Liver (tissue), 9 donors: Measurements from ENCODE around the gene PDK2. TPM values are rescaled to one million over a fixed set of nuclear protein-coding genes. Genes with fewer than 3 reads are reported as not detected.

ENCODE experiments used
- DNase-seq: peaks from one replicate; pipeline ENCODE4 v3.0.0-alpha.2; 2017; ENCODE audit warnings: low spot score
- H3K27ac ChIP-seq, 2 donors: one replicate each; pipeline ENCODE4 v1.7.0; 2013; ENCODE audit warnings: inconsistent platforms in 2 of 2, low read length in 2 of 2, control low read depth in 1 of 2, low read depth in 1 of 2, mild to moderate bottlenecking in 1 of 2
- H3K27me3 ChIP-seq, 4 donors: one replicate each; pipeline versions ENCODE4 v1.6.1 to v1.7.0; 2013; ENCODE audit warnings: low read length in 3 of 4, inconsistent platforms in 1 of 4, mild to moderate bottlenecking in 1 of 4, moderate library complexity in 1 of 4; ENCODE audit not compliant: control insufficient read depth in 4 of 4, insufficient read depth in 4 of 4
- H3K36me3 ChIP-seq, 4 donors: one replicate each; pipeline versions ENCODE4 v1.6.1 to v1.7.0; 2013; ENCODE audit warnings: low read length in 3 of 4, mild to moderate bottlenecking in 3 of 4, low read depth in 1 of 4, moderate library complexity in 1 of 4; ENCODE audit not compliant: control insufficient read depth in 4 of 4, insufficient read depth in 3 of 4
- H3K4me1 ChIP-seq, 4 donors: one replicate each; pipeline versions ENCODE4 v1.6.1 to v1.7.0; 2013; ENCODE audit warnings: low read length in 3 of 4, mild to moderate bottlenecking in 3 of 4, moderate library complexity in 1 of 4; ENCODE audit not compliant: control insufficient read depth in 4 of 4, insufficient read depth in 4 of 4
- H3K4me3 ChIP-seq, 3 donors: one replicate each; pipeline versions ENCODE4 v1.6.1 to v1.7.0; 2013; ENCODE audit warnings: low read length in 3 of 3, control low read depth in 1 of 3, low read depth in 1 of 3, mild to moderate bottlenecking in 1 of 3
- H3K9ac ChIP-seq, 2 donors: one replicate each; pipeline ENCODE4 v1.7.0; 2013; ENCODE audit warnings: low read length in 2 of 2, mild to moderate bottlenecking in 2 of 2, moderate library complexity in 2 of 2, control low read depth in 1 of 2, low read depth in 1 of 2
- H3K9me3 ChIP-seq, 4 donors: one replicate each; pipeline versions ENCODE4 v1.6.1 to v1.7.0; 2013; ENCODE audit warnings: low read length in 3 of 4; ENCODE audit not compliant: control insufficient read depth in 4 of 4
- EGR1 ChIP-seq, 2 donors: IDR thresholded peaks; 2 replicates each; pipeline ENCODE4 v1.6.1; 2016 to 2018; ENCODE audit warnings: antibody characterized with exemption in 2 of 2, low read depth in 2 of 2
- FOXA1 ChIP-seq: IDR thresholded peaks from 2 replicates; pipeline ENCODE4 v1.6.1; 2016; ENCODE audit warnings: antibody characterized with exemption
- FOXA2 ChIP-seq: IDR thresholded peaks from 2 replicates; pipeline ENCODE4 v1.6.1; 2016; ENCODE audit warnings: antibody characterized with exemption
- GABPA ChIP-seq, 2 donors: IDR thresholded peaks in 1 of 2; conservative IDR thresholded peaks in 1 of 2; 2 replicates each; pipeline ENCODE4 v1.6.1; 2016; ENCODE audit warnings: antibody characterized with exemption in 2 of 2, mild to moderate bottlenecking in 1 of 2, moderate library complexity in 1 of 2
- HNF4A ChIP-seq, 2 donors: conservative IDR thresholded peaks; 2 replicates each; pipeline ENCODE4 v1.6.1; 2016; ENCODE audit warnings: antibody characterized with exemption in 2 of 2, mild to moderate bottlenecking in 2 of 2
- HNF4G ChIP-seq: IDR thresholded peaks from 2 replicates; pipeline ENCODE4 v1.6.1; 2016; ENCODE audit warnings: antibody characterized with exemption
- JUND ChIP-seq, 2 donors: IDR thresholded peaks; 2 replicates each; pipeline ENCODE4 v1.6.1; 2016; ENCODE audit warnings: antibody characterized with exemption in 2 of 2
- NR2F2 ChIP-seq: IDR thresholded peaks from 2 replicates; pipeline ENCODE4 v1.6.1; 2016; ENCODE audit warnings: antibody characterized with exemption
- RAD21 ChIP-seq, 2 donors: IDR thresholded peaks; 2 replicates each; pipeline ENCODE4 v1.6.1; 2016; ENCODE audit warnings: antibody characterized with exemption in 2 of 2, mild to moderate bottlenecking in 2 of 2
- RXRA ChIP-seq, 2 donors: IDR thresholded peaks; 2 replicates each; pipeline ENCODE4 v1.6.1; 2017 to 2018; ENCODE audit warnings: antibody characterized with exemption in 2 of 2, mild to moderate bottlenecking in 1 of 2
- SP1 ChIP-seq: IDR thresholded peaks from 2 replicates; pipeline ENCODE4 v1.6.1; 2018; ENCODE audit warnings: antibody characterized with exemption, mild to moderate bottlenecking
- TAF1 ChIP-seq: conservative IDR thresholded peaks from 2 replicates; pipeline ENCODE4 v1.6.1; 2016; ENCODE audit warnings: antibody characterized with exemption, mild to moderate bottlenecking
- YY1 ChIP-seq: IDR thresholded peaks from 2 replicates; pipeline ENCODE4 v1.6.1; 2016; ENCODE audit warnings: antibody characterized with exemption, mild to moderate bottlenecking
- WGBS: extraction: QIAGEN DNeasy Blood & Tissue Kit; methylation state at CpG from one replicate; pipeline ENCODE4 v1.1.7; 2013; 5-methylcytosine and 5-hydroxymethylcytosine counted together
- polyA plus RNA-seq, 2 donors: library from polyadenylated mRNA; stranded (reverse) in 1 of 2; unstranded in 1 of 2; fragments of 200-250 nt in 1 of 2; fragments of >200 nt in 1 of 2; fragmentation: Nextera tagmentation in 1 of 2; extraction: Ambion mirVana in 1 of 2; gene quantifications; one replicate each; pipeline versions ENCODE4 v1.2.1 to v1.2.3, GENCODE V29; 2013 to 2015
- total RNA-seq, 2 donors: library from RNA; depleted of rRNA; stranded (reverse); fragments of >200 nt; gene quantifications; one replicate each; pipeline ENCODE4 v1.2.3, GENCODE V29; 2014
- TF ChIP-seq, protein P1 (sequence below): fragments of 150-350 bp; IDR thresholded peaks from 2 replicates; pipeline ENCODE4 v1.5.1; 2017; ENCODE audit warnings: improper control_type of control experiment, low read depth, low read length; ENCODE audit not compliant: missing input control
- TF ChIP-seq, protein P2 (sequence below): IDR thresholded peaks from 2 replicates; pipeline ENCODE4 v1.6.1; 2016; ENCODE audit warnings: antibody characterized with exemption
- TF ChIP-seq, protein P3 (sequence below): IDR thresholded peaks from 2 replicates; pipeline ENCODE4 v1.6.1; 2016; ENCODE audit warnings: antibody characterized with exemption
- TF ChIP-seq, protein P4 (sequence below): IDR thresholded peaks from 2 replicates; pipeline ENCODE4 v1.6.1; 2016; ENCODE audit warnings: antibody characterized with exemption, mild to moderate bottlenecking
- donor health status: healthy.
- donor health status: healthy.
- donor health status: healthy.
- donor health status: healthy.
- donor health status: healthy.

The PDK2 gene
- total and polyA plus RNA-seq, 4 donors: 8.6 to 36.6 (median 28.5) TPM

DNA sequence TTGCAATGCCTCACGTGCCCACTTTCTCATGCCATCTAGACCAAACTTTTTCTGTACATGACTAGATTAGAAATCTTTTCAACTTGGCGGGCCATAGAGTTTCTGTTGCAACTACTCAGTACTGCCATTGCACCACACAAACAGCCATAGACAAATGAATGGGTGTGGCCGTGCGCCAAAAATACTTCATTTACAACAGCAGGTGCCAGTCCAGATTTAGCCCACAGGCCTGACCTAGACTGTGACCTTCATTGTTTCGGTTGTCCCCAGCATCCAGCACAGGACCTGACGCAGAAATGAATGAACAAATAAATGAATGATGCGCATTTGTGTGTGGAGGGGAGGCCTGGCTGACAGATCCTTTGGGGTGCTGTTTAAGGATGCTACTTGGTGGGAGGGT is 14.3 kb upstream of the PDK2 start (continued):
- TF ChIP-seq RXRA (IDR thresholded peaks at IDR 0.05) (no peak), YY1 (no peak), FOXA1 (no peak)

DNA sequence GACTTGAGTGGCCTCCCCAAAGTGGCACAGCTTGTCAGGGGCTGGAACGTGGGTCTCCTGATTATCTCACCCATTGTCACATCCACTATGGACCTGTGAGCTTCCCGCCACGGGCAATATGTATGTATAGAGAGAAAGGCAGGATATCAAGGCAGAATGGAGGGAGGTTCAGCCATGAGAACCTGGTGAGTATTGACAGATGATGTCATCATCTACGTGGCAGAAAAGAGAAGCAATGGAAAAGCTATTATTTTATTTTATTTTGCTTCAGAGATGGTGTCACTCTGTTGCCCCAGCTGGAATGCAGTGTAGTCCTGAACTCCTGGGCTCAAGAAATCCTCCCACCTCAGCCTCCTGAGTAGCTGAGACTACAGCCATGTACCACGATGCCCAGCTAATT is 13.4 kb upstream of the PDK2 start:
- H3K36me3 ChIP-seq: no peaks in the 10 kb centered on the region

DNA sequence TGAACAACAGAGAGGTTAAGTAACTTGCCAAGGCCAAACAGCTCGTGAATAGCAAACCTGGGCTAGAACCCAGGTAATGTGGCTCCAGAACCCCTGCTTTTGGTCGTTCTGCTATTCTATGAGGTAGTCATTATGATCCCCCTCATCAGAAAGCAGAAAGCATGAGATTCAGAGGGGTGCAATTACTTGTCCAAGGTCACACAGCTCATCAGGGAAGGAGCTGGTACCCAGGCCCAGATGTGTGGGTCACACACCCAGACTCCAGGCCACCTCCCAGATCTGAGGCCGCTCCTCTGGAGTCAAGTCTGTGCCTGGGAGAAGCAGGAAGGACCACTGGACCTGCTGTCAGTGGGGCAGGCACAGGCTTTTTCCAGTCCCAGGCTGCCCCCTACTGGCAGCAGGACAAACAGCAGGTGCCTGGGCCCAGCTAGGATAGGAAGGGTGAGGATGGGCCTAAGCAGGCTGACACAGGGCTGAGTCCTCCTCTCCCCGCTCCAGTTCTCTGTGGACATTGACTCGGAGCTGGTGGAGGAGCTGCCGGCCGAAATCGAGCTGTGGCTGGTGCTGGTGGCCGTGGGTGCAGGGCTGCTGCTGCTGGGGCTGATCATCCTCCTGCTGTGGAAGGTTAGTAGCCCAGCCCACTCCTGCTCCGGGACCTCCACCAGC is 7.8 kb upstream of the PDK2 start:
- Histone ChIP-seq H3K27me3 (no peaks in the 10 kb centered on the region), H3K9me3 (no peaks in the 10 kb centered on the region), H3K4me3 (no peak overlapping the region), H3K36me3 (no peaks in the 10 kb centered on the region), H3K4me1 (no peaks in the 10 kb centered on the region), H3K9ac (no peak overlapping the region), H3K27ac (no peak overlapping the region)
- peak; percentile 82 for DNase-seq
- 36% methylated on average over 10 of the region's 10 CpGs for WGBS
- peak; percentile 88 to 96 for TF ChIP-seq RAD21 (IDR thresholded peaks at IDR 0.05)
- TF ChIP-seq, protein P1, sequence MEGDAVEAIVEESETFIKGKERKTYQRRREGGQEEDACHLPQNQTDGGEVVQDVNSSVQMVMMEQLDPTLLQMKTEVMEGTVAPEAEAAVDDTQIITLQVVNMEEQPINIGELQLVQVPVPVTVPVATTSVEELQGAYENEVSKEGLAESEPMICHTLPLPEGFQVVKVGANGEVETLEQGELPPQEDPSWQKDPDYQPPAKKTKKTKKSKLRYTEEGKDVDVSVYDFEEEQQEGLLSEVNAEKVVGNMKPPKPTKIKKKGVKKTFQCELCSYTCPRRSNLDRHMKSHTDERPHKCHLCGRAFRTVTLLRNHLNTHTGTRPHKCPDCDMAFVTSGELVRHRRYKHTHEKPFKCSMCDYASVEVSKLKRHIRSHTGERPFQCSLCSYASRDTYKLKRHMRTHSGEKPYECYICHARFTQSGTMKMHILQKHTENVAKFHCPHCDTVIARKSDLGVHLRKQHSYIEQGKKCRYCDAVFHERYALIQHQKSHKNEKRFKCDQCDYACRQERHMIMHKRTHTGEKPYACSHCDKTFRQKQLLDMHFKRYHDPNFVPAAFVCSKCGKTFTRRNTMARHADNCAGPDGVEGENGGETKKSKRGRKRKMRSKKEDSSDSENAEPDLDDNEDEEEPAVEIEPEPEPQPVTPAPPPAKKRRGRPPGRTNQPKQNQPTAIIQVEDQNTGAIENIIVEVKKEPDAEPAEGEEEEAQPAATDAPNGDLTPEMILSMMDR: peak; percentile 92
- TF ChIP-seq GABPA (IDR thresholded peaks at IDR 0.05 in 1 of 2, conservative IDR thresholded peaks at IDR 0.05 in 1 of 2): no peak

More for the DNA sequence above, 13.4 kb upstream of the PDK2 start:
- no peak for DNase-seq
- no peak for TF ChIP-seq RAD21 (IDR thresholded peaks at IDR 0.05)
- TF ChIP-seq SP1: no peak
- no peak for TF ChIP-seq RXRA (IDR thresholded peaks at IDR 0.05)
- Histone ChIP-seq H3K9ac (no peak overlapping the region), H3K4me3 (no peak overlapping the region), H3K27ac (no peak overlapping the region), H3K4me1 (no peaks in the 10 kb centered on the region), H3K27me3 (no peaks in the 10 kb centered on the region), H3K9me3 (no peaks in the 10 kb centered on the region)
- 86% methylated on average over 5 of the region's 5 CpGs for WGBS

DNA sequence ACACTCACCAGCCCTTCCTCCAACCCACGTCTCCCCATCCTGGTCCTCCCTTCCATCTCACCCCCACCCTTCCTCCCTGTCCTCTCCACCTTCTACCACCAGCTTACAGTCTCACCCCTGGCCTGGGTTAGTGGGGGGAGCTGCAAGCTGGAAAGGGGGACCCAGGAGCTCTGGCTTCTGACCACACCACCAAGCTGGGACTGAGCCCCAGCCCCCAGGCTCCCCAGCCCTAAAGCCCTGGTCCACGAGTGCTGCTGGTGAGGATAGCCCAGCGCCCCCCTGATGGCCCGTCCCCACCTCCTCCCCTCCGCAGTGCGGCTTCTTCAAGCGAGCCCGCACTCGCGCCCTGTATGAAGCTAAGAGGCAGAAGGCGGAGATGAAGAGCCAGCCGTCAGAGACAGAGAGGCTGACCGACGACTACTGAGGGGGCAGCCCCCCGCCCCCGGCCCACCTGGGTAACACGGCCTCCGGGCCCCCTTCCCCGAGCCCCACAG is 7.2 kb upstream of the PDK2 start:
- no peak for DNase-seq
- Histone ChIP-seq H3K9me3 (no peaks in the 10 kb centered on the region), H3K36me3 (no peaks in the 10 kb centered on the region), H3K27ac (no peak overlapping the region), H3K4me3 (no peak overlapping the region), H3K4me1 (no peaks in the 10 kb centered on the region), H3K27me3 (no peaks in the 10 kb centered on the region), H3K9ac (no peak overlapping the region)
- WGBS: 86% methylated on average over 19 of the region's 19 CpGs
- TF ChIP-seq EGR1 (IDR thresholded peaks at IDR 0.05; ENCODE audit: low read depth in 2 of 2) (no peak), RXRA (IDR thresholded peaks at IDR 0.05) (no peak), GABPA (IDR thresholded peaks at IDR 0.05 in 1 of 2, conservative IDR thresholded peaks at IDR 0.05 in 1 of 2) (no peak), HNF4G (no peak), JUND (IDR thresholded peaks at IDR 0.05) (no peak), YY1 (no peak), RAD21 (IDR thresholded peaks at IDR 0.05) (no peak), FOXA1 (no peak), TAF1 (no peak), NR2F2 (no peak), FOXA2 (no peak), HNF4A (conservative IDR thresholded peaks at IDR 0.05) (no peak)
- TF ChIP-seq, protein P2, sequence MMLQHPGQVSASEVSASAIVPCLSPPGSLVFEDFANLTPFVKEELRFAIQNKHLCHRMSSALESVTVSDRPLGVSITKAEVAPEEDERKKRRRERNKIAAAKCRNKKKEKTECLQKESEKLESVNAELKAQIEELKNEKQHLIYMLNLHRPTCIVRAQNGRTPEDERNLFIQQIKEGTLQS: no peak
- TF ChIP-seq, protein P3, sequence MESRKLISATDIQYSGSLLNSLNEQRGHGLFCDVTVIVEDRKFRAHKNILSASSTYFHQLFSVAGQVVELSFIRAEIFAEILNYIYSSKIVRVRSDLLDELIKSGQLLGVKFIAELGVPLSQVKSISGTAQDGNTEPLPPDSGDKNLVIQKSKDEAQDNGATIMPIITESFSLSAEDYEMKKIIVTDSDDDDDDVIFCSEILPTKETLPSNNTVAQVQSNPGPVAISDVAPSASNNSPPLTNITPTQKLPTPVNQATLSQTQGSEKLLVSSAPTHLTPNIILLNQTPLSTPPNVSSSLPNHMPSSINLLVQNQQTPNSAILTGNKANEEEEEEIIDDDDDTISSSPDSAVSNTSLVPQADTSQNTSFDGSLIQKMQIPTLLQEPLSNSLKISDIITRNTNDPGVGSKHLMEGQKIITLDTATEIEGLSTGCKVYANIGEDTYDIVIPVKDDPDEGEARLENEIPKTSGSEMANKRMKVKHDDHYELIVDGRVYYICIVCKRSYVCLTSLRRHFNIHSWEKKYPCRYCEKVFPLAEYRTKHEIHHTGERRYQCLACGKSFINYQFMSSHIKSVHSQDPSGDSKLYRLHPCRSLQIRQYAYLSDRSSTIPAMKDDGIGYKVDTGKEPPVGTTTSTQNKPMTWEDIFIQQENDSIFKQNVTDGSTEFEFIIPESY: no peak
- TF ChIP-seq, protein P4, sequence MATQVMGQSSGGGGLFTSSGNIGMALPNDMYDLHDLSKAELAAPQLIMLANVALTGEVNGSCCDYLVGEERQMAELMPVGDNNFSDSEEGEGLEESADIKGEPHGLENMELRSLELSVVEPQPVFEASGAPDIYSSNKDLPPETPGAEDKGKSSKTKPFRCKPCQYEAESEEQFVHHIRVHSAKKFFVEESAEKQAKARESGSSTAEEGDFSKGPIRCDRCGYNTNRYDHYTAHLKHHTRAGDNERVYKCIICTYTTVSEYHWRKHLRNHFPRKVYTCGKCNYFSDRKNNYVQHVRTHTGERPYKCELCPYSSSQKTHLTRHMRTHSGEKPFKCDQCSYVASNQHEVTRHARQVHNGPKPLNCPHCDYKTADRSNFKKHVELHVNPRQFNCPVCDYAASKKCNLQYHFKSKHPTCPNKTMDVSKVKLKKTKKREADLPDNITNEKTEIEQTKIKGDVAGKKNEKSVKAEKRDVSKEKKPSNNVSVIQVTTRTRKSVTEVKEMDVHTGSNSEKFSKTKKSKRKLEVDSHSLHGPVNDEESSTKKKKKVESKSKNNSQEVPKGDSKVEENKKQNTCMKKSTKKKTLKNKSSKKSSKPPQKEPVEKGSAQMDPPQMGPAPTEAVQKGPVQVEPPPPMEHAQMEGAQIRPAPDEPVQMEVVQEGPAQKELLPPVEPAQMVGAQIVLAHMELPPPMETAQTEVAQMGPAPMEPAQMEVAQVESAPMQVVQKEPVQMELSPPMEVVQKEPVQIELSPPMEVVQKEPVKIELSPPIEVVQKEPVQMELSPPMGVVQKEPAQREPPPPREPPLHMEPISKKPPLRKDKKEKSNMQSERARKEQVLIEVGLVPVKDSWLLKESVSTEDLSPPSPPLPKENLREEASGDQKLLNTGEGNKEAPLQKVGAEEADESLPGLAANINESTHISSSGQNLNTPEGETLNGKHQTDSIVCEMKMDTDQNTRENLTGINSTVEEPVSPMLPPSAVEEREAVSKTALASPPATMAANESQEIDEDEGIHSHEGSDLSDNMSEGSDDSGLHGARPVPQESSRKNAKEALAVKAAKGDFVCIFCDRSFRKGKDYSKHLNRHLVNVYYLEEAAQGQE: no peak
